IPS DF 19.7 (cell line): ENCODE data around the gene GTF3C1.
"Not testable (repeated sequence)": the region's sequence is repeated elsewhere in the genome, so short reads cannot be mapped to it uniquely, and the experiment has no call there.

Experiments used
- DNase-seq: peaks from one replicate; pipeline ENCODE4 v3.0.0-alpha.2; 2013; ENCODE audit warnings: low read depth, low spot score

GTF3C1 gene

GRCh38 chr16:27446721-27447120 lies 103.0 kb downstream of the GTF3C1 start:
- DNase-seq, result no peak

- no peak for DNase-seq
Measured at GRCh38 chr16:27445502-27446175, 104.1 kb downstream of the GTF3C1 start.

- DNase-seq, result no peak
Measured at GRCh38 chr16:27444470-27444869, 105.2 kb downstream of the GTF3C1 start.

- no peak for DNase-seq
Measured at GRCh38 chr16:27444015-27444414, 105.7 kb downstream of the GTF3C1 start.

GRCh38 chr16:27441998-27442397 lies 107.7 kb downstream of the GTF3C1 start:
- no peak for DNase-seq

- no peak for DNase-seq
Measured at GRCh38 chr16:27441276-27441675, 108.4 kb downstream of the GTF3C1 start.

- DNase-seq, result no peak
Measured at GRCh38 chr16:27439271-27440018, 110.3 kb downstream of the GTF3C1 start.

GRCh38 chr16:27437946-27438345 lies 111.8 kb downstream of the GTF3C1 start:
- DNase-seq, result no peak

GRCh38 chr16:27436921-27437650 lies 112.6 kb downstream of the GTF3C1 start:
- no peak for DNase-seq

- DNase-seq, result no peak
Measured at GRCh38 chr16:27436065-27436464, 113.6 kb downstream of the GTF3C1 start.

GRCh38 chr16:27435146-27435545 lies 114.6 kb downstream of the GTF3C1 start:
- DNase-seq, result not testable (repeated sequence)

GRCh38 chr16:27434141-27435051 lies 115.3 kb downstream of the GTF3C1 start:
- no peak for DNase-seq

GRCh38 chr16:27433636-27434035 lies 116.1 kb downstream of the GTF3C1 start:
- DNase-seq, result no peak

GRCh38 chr16:27433191-27433590 lies 116.5 kb downstream of the GTF3C1 start:
- DNase-seq, result not testable (repeated sequence)

- DNase-seq, result no peak
Measured at GRCh38 chr16:27432558-27432957, 117.2 kb downstream of the GTF3C1 start.

- no peak for DNase-seq
Measured at GRCh38 chr16:27431773-27432532, 117.8 kb downstream of the GTF3C1 start.

GRCh38 chr16:27430923-27431484 lies 118.7 kb downstream of the GTF3C1 start:
- no peak for DNase-seq

- DNase-seq, result no peak
Measured at GRCh38 chr16:27430512-27430911, 119.2 kb downstream of the GTF3C1 start.

GRCh38 chr16:27429981-27430441 lies 119.7 kb downstream of the GTF3C1 start:
- DNase-seq, result no peak

- DNase-seq, result no peak
Measured at GRCh38 chr16:27429330-27429871, 120.3 kb downstream of the GTF3C1 start.
